SK-N-MC (cell line): Measurements from ENCODE around the gene TSHB.

Experiments used
- EZH2 ChIP-seq: fragments of 200-600 bp; sonication (generic); IDR thresholded peaks from one replicate; pipeline ENCODE4 v1.6.1; 2017; ENCODE audit warnings: antibody characterized with exemption
- POLR2AphosphoS5 ChIP-seq: IDR thresholded peaks from 2 replicates; pipeline ENCODE4 v1.6.1; 2012; ENCODE audit warnings: mild to moderate bottlenecking, low read depth, low read length, borderline replicate concordance

DNA sequence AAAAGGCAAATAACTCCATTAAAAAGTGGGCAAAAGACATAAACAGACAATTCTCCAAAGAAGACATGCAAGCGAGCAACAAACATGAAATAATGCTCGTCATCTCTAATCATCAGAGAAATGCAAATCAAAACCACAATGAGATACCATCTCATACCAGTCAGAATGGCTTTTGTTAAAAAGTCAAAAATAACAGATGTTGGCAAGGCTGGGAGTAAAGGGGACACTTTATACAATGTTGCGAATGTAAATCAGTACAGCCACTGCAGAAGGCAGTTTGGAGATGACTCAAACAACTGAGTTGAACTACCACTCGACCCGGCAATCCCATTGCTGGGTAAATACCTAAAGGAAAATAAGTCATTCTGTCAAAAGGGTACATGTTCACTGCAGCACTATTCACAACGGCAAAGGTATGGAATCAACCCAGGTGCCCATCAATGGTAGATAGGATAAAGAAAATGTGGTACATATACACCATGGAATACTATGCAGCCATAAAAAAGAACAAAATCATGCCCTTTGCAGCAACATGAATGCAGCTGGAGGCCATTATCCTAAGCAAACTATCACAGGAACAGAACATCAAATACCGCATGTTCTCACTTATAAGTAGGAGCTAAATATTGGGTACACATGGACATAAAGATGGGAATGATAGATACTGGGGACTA lies 33.7 kb downstream of the TSHB start:
- no peak for TF ChIP-seq POLR2AphosphoS5
- no peak for TF ChIP-seq EZH2
